ENCODE data around the gene B9D1.
A peak's percentile ranks its signal among the peaks of the same experiment; 100 is the strongest.
"Not testable (repeated sequence)": the region's sequence is repeated elsewhere in the genome, so short reads cannot be mapped to it uniquely, and the experiment has no call there.

Gene B9D1

DNA sequence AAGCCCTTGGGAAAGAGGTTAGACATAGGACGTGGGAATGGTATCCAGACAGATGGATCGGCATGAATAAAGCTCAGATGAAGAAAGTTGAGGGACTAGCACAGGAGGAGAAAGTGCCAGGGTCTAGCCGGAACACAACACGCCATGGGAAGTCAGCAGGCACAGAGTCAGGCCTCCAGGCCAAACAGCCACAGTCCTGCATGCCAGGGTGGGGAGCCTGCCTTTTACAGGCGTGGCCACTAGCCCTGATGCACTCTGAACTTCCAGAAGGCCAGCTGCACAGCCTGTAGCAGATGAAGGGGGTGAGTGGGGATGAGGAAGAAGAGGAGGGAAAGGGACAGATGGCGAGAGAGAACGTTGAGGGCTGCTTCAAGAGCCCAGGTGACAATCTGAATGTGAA is 5.2 kb downstream of the B9D1 start:
- DNase-seq = no peak

GRCh38 chr17:19354748-19355147 is 7.8 kb downstream of the B9D1 start:
- DNase-seq = no peak

DNA sequence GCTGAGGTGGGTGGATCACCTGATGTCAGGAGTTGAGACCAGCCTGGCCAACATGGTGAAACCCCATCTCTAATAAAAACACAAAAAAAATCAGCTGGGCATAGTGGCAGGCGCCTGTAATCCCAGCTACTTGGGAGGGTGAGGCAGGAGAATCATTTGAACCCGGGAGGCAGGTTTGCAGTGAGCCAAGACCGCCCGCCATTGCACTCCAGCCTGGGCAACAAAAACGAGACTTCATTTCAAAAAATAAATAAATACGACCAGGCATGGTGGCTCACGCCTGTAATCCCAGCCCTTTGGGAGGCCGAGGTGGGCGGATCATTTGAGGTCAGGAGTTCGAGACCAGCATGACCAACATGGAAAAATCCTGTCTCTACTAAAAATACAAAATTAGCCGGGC is 9.1 kb downstream of the B9D1 start:
- DNase-seq = not testable (repeated sequence)

GRCh38 chr17:19348806-19349205 is 13.7 kb downstream of the B9D1 start:
- DNase-seq = no peak

DNA sequence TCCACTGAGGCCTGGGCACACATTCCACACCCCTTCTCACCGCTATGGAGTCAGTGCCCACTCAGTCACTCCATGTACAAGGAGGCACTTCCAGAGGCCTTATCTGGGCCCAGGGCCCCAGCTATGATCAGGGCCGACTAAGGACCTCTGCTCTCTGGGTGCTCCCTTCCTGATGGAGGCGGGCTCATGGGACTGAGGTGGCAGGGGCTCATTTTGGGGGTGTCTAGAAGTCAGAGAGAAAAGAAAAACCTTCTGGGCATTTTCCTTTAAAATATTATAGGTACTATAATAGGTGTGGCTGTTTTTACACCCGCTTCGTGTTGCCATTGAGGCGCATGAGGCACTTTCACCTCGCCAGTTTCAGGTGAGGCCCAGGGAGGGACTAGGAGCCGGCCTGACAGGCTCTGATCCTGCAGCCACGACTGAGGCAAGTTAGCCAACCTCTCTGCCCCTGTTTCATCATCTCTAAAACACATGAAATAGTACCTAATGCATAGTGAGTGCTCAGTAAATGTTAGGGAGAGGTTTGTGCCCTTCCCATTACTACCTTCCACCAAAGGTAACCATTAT is 14.4 kb downstream of the B9D1 start:
- no peak for DNase-seq

- no peak for DNase-seq
Measured at GRCh38 chr17:19347323-19348080, 15.0 kb downstream of the B9D1 start.

DNA sequence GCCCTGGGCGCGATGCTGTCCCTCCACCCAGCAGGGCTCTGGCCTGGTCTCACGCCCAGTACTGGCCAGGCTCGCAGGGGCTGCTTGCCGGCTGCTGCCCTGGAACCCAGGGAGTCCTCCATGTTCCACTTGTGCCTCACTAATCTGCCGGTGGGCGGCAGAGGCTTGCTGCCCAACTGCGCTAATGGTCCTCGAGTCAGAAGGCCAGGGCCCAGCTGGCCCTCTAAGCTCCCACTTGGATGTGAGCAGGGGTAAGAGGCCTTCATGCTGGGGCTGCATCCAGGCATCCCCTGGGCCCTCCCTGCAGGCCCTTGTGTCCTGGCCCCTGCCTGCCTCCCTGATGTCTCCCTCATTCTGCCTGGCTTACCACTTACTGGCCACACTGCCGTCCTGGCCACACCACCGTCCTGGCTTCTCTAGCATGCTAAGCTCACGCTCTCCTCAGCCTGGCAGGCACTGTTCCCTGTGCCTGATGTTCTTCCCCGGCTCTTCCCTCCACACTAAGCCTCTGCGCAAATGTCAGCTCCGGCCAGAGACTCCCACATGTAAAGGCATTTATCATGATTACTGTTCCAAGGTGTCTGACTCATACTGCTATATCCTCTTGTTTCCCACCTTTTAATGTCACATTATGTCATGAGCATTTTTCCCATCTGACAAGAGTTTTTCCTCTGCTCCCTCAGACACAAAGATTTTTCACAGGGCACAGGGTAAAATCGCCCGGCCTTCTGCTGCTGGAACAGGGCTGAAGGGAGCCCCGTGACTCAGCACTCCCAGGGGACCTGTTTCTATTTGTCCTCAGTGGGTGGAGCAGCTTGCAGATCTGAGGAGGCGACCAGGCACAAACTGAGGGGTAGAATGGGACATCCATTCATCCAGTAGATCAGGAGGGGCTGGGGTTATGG is 15.9 kb downstream of the B9D1 start:
- DNase-seq = no peak

DNA sequence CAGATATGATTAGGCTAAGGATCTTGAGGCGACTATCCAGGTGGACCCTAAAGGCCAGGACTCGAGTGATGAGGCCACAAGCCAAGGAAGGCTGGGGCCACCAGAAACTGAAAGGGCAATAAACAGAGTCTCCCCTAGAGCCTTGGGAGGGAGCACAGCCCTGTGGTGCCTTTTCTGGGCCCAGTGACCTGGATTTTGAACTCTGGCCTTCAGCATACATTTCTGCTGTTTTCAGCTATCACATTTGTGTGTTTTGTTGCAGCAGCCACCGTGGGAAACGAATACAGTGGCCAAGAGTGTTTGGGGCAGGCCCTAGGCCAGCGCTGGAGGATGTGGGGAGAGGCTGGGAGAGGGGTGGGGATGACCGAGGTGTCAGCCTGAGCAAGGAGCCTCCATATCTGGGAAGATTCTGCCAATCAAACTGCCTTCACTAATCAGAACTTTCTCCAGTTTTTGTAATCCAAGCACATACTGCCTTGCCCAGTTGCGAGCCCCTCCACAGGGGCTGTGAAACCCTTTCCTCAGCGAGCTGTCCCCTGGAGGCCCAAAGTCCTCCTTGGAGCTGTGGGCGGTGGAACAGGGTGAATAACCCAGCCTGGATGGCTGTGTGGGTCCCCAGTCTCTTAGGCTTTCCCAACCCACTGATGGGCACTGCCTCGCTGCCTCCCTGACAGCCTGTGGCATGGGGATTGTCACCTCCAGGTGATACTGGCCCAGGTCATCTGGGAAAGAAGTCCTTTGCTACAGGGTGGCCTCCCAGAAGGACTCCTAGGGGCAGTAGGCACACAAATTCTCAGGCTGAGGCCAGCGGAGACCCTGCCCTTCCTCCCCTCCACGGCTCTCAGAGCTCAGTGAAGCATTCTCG is 16.8 kb downstream of the B9D1 start:
- no peak for DNase-seq

DNA sequence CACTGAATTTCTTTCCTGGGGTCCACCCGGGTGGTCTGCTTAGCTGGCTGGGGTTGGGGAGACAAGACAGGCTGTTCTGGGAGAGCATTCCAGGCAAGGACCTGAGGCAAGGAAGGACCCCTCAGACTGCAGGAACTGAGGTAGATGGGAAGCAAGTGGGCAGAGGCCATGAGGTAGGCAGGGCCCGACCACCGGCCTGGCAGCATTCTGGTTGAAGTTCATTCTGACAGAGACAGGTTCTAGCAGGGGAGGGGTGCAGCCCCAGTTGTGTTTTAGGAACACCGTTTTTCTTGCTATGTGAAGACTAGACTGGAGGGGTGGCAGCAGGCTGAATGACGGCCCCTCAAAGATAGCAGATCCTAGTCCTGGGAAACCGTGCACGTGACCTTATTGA is 17.5 kb downstream of the B9D1 start:
- no peak for DNase-seq

- no peak for DNase-seq
Measured at GRCh38 chr17:19344311-19345066, 18.0 kb downstream of the B9D1 start.

DNA sequence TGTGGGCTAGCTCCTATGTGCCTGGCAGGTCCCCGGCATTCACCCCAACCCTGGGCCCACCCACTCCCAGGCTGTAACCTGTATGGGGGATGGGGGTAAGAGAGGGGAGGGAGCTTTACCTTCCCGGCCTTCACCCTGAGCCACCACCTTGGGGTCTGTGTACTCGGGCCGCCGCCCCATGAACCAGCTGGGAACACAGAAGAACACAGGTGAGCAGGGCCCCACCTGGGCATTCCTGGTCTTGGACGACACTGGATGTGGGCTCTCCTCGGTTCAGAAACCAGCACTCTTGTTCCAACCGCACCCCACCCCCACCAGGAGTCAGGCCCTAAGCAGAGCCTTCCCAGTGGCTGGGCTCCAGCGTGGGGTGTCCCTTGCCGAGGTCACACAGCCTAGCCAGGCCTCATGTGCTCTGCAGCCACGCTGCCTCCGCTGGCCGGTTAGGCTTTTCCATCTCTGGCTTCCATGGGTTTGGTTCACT is 18.8 kb downstream of the B9D1 start:
- no peak for DNase-seq

DNA sequence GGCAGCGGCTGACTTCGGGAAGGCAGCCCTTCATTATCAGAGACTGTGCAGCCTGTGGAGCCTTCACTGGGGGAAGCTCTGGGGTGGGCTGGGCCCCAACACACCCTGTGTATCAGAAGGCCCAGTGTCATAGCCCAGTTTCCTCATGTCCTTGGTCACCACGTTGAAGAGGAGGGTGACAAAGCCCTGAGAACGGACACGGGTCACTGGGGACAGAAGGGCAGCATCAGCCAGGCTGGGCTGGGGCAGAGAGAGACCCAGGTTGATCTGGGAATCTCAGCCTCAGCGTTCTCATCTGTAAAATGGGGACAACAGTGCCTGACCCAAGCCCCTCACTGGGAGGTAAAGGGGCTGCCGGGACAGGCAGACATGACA is 19.3 kb downstream of the B9D1 start:
- no peak for DNase-seq

- no peak for DNase-seq
Measured at GRCh38 chr17:19342611-19343255, 19.8 kb downstream of the B9D1 start.

GRCh38 chr17:19341641-19342610 is 20.6 kb downstream of the B9D1 start:
- no peak for DNase-seq

DNA sequence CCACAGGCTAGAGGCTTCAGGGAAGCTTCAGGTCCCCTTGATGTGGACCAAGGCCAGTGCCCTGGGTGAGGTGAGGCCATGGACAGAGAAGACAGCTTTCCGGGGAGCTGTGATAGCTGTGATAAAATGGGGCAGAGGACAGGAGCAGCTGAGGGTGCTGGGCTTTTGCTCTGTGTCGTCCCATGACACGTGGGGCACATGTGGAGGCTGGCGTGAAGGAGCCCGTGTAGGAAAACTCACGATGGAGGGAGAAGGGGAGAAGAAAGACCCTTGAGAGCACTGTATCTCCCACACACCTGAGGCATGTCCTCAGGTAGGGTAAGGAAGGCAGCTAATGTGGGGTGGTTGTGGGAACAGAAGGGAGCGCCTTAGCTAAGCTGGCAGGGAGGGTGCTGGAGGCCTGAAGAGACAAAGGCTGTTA is 21.3 kb downstream of the B9D1 start:
- no peak for DNase-seq

DNA sequence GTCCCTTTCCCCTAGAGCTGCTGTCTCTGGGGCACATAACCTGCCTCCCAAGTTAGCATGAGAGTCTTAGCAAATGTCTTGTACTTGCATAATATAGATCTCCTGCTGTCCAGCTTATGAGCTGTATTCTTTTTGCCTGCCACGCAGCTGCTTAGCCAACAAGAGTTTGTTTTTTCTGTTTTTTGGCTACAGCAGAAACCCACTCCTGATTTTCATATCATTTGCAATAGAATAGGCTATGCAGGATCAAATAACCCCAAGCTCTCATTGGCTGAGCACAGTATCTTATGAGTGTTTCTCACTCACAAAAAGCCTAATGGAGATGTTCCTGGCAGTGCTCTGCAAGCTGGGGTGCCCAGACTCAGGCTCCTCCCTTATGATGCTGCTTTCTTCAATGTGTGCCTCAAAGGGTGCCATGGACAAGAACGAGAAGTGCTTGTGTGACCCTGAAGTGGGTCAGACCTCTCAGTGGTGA is 23.1 kb downstream of the B9D1 start:
- no peak for DNase-seq

GRCh38 chr17:19338031-19338990 is 24.2 kb downstream of the B9D1 start:
- DNase-seq = peak; percentile 60

DNA sequence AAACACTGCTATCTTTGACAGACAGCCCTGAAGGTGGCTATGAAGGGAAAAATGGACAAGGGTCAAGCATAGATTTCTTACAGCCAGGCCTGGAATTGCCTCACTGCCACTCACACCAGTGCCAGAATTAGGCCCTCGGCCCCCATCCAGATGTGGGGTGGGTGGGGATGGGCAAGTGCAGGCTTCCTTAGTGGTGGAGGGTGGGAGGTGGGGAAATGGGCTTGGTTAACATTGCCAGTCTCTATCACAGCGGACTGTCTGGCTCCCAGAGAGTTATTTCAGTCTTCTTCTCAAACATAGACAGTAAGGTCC is 24.9 kb downstream of the B9D1 start:
- DNase-seq = no peak

Measured in stimulated activated CD4-positive, alpha-beta T cell treated with anti-CD3 and anti-CD28 coated beads, Interleukin-1b, Interleukin-23, amount 100 ng/mL, for 48 hours (primary cell).